Smooth muscle cell (in vitro differentiated cells): ENCODE results near the gene CYP46A1. TPM values are rescaled to one million over a fixed set of nuclear protein-coding genes. Genes with fewer than 3 reads are reported as not detected.
"Not testable (repeated sequence)": the region's sequence is repeated elsewhere in the genome, so short reads cannot be mapped to it uniquely, and the experiment has no call there.

Source experiments
- DNase-seq: peaks from one replicate; lab custom pipeline; 2025; ENCODE audit not compliant: unreplicated experiment; lab: John Stamatoyannopoulos, UW
- H2AFZ ChIP-seq: fragments of 200-600 bp; sonication (generic); 2 replicates; pipeline ENCODE4 v1.6.0; 2016; ENCODE audit warnings: antibody characterized with exemption, low read depth, mild to moderate bottlenecking
- H3F3A ChIP-seq: fragments of 200-600 bp; sonication (generic); 2 replicates; pipeline ENCODE4 v1.6.0; 2017; ENCODE audit warnings: antibody characterized with exemption, low read depth
- H3K27ac ChIP-seq: fragments of 200-600 bp; sonication (generic); 2 replicates; pipeline ENCODE4 v1.5.1; 2016; ENCODE audit warnings: low read depth, mild to moderate bottlenecking
- H3K27me3 ChIP-seq: fragments of 200-600 bp; sonication (generic); 2 replicates; pipeline ENCODE4 v1.6.1; 2016; ENCODE audit warnings: low read depth, mild to moderate bottlenecking
- H3K36me3 ChIP-seq: fragments of 200-600 bp; sonication (generic); 2 replicates; pipeline ENCODE4 v1.5.1; 2016; ENCODE audit warnings: low read depth
- H3K4me1 ChIP-seq: fragments of 200-600 bp; sonication (generic); 2 replicates; pipeline ENCODE4 v1.5.1; 2016; ENCODE audit warnings: low read depth
- H3K4me2 ChIP-seq: fragments of 200-600 bp; sonication (generic); 2 replicates; pipeline ENCODE4 v1.6.0; 2016; ENCODE audit warnings: mild to moderate bottlenecking
- H3K4me3 ChIP-seq: fragments of 200-600 bp; sonication (generic); 2 replicates; pipeline ENCODE4 v1.5.1; 2016; ENCODE audit warnings: mild to moderate bottlenecking
- H3K79me2 ChIP-seq: fragments of 200-600 bp; sonication (generic); 2 replicates; pipeline ENCODE4 v1.6.0; 2016; ENCODE audit warnings: low read depth, mild to moderate bottlenecking
- H3K9ac ChIP-seq: fragments of 200-600 bp; sonication (generic); 2 replicates; pipeline ENCODE4 v1.6.0; 2016; ENCODE audit warnings: low read depth
- H3K9me3 ChIP-seq: fragments of 200-600 bp; sonication (generic); replicated peaks from 2 replicates; pipeline ENCODE4 v1.5.1; 2016; ENCODE audit warnings: low read depth
- H4K20me1 ChIP-seq: fragments of 200-600 bp; sonication (generic); 2 replicates; pipeline ENCODE4 v1.6.0; 2016; ENCODE audit warnings: low read depth
- CTCF ChIP-seq: fragments of 200-600 bp; sonication (generic); IDR thresholded peaks from 2 replicates; pipeline ENCODE4 v1.5.1; 2017; ENCODE audit warnings: borderline replicate concordance, mild to moderate bottlenecking, antibody characterized with exemption; ENCODE audit not compliant: insufficient read depth, poor library complexity, severe bottlenecking
- WGBS: methylation state at CpG from one replicate; pipeline ENCODE4 v1.1.7; 2016; ENCODE audit warnings: low lambda C conversion rate; 5-methylcytosine and 5-hydroxymethylcytosine counted together
- polyA plus RNA-seq: library from polyadenylated mRNA; unstranded; fragments of >200 nt; fragmentation: Nextera tagmentation; extraction: Ambion mirVana; gene quantifications from 2 replicates; pipeline ENCODE4 v1.2.1, GENCODE V29; 2016
- total RNA-seq: library from RNA; depleted of rRNA; stranded (reverse); fragments of >200 nt; gene quantifications from 2 replicates; pipeline ENCODE4 v1.2.3, GENCODE V29; 2014

The CYP46A1 gene
- total and polyA plus RNA-seq, 2 experiments from 2014 or later: 0.63 to 1.0 TPM

- no peak for TF ChIP-seq CTCF
- H3F3A ChIP-seq: peaks cover 7% of the 10 kb centered on the region
- H3K27ac ChIP-seq: no peak overlapping the region
- no peaks in the 10 kb centered on the region for H3K36me3 ChIP-seq
- no peaks in the 10 kb centered on the region for H3K79me2 ChIP-seq
- peaks cover 18% of the 10 kb centered on the region for H3K4me1 ChIP-seq
- H3K9me3 ChIP-seq: no peaks in the 10 kb centered on the region
- no peaks in the 10 kb centered on the region for H4K20me1 ChIP-seq
- no peaks in the 10 kb centered on the region for H3K27me3 ChIP-seq
- WGBS: 86% methylated on average over 9 of the region's 9 CpGs
- no peak overlapping the region for H3K4me3 ChIP-seq
- DNase-seq: no peak
- H2AFZ ChIP-seq: no peak overlapping the region
- H3K9ac ChIP-seq: no peak overlapping the region
- H3K4me2 ChIP-seq: no peak overlapping the region
Measured at GRCh38 chr14:99759546-99759925, 75.4 kb downstream of the CYP46A1 start.

- 86% methylated on average over 5 of the region's 5 CpGs for WGBS
Measured at GRCh38 chr14:99760817-99761216, 76.7 kb downstream of the CYP46A1 start.

GRCh38 chr14:99762911-99763310 lies 78.8 kb downstream of the CYP46A1 start:
- not testable (repeated sequence) for H3K27ac ChIP-seq, H3K9me3 ChIP-seq, H3K4me3 ChIP-seq, H2AFZ ChIP-seq, H3K79me2 ChIP-seq, H3K4me2 ChIP-seq, H4K20me1 ChIP-seq, H3F3A ChIP-seq, H3K36me3 ChIP-seq, H3K27me3 ChIP-seq, DNase-seq, H3K9ac ChIP-seq, H3K4me1 ChIP-seq
- WGBS: 91% methylated on average over 4 of the region's 4 CpGs

More at GRCh38 chr14:99760817-99761216, 76.7 kb downstream of the CYP46A1 start:
- DNase-seq: no peak
- Histone ChIP-seq H3K79me2 (no peaks in the 10 kb centered on the region), H3F3A (peaks cover 7% of the 10 kb centered on the region), H3K9me3 (no peaks in the 10 kb centered on the region), H4K20me1 (no peaks in the 10 kb centered on the region), H3K27ac (no peak overlapping the region), H3K9ac (no peak overlapping the region), H3K4me2 (no peak overlapping the region), H2AFZ (no peak overlapping the region), H3K36me3 (no peaks in the 10 kb centered on the region), H3K27me3 (no peaks in the 10 kb centered on the region), H3K4me1 (peaks cover 10% of the 10 kb centered on the region), H3K4me3 (no peak overlapping the region)
- no peak for TF ChIP-seq CTCF

GRCh38 chr14:99763527-99764221 lies 79.6 kb downstream of the CYP46A1 start:
- Histone ChIP-seq H3K4me3 (no peak overlapping the region), H3K9me3 (no peaks in the 10 kb centered on the region), H3F3A (peaks cover 3% of the 10 kb centered on the region), H3K27me3 (no peaks in the 10 kb centered on the region), H3K79me2 (no peaks in the 10 kb centered on the region), H3K36me3 (no peaks in the 10 kb centered on the region), H2AFZ (no peak overlapping the region), H3K4me1 (peaks cover 2% of the 10 kb centered on the region), H3K27ac (no peak overlapping the region), H3K9ac (no peak overlapping the region), H3K4me2 (no peak overlapping the region), H4K20me1 (no peaks in the 10 kb centered on the region)
- WGBS: 93% methylated on average over 13 of the region's 13 CpGs
- DNase-seq: no peak
- TF ChIP-seq CTCF: no peak
